A549 (cell line): Measurements from ENCODE around the gene ASTN1. TPM values are rescaled to one million over a fixed set of nuclear protein-coding genes. Genes with fewer than 3 reads are reported as not detected.

ENCODE experiments used
- ATAC-seq, 2 experiments: fragments of 200-7000 bp in 1 of 2; fragments of >200 bp in 1 of 2; cut with Nextera tagmentation in 1 of 2; cut with Tn5 transposase in 1 of 2; 3 replicates each; pipeline versions ENCODE4 v1.8.0 to v1.9.1; 2018 to 2020; ENCODE audit warnings: mild to moderate bottlenecking in 1 of 2, moderate library complexity in 1 of 2
- CTCF ChIA-PET: fragments of 300-600 bp; sonication (Branson Sonifier 250); formaldehyde crosslinking; extraction: SDS; loops from one replicate; lab custom pipeline; 2021; ENCODE audit warnings: antibody characterized with exemption, inconsistent platforms; lab: Yijun Ruan, JAX
- POLR2A ChIA-PET: fragments of 350-600 bp; formaldehyde crosslinking; extraction: SDS; loops from one replicate; lab custom pipeline; 2021; ENCODE audit warnings: antibody characterized with exemption, inconsistent platforms; lab: Yijun Ruan, JAX
- DNase-seq, 2 experiments: peaks; one replicate each; pipeline versions ENCODE4 v3.0.0 to v3.0.0-alpha.2; 2011 to 2016; ENCODE audit warnings: low read depth in 1 of 2, low spot score in 1 of 2
- FAIRE-seq: peaks from 2 replicates; lab custom pipeline; 2011; peaks lifted over from hg19 to GRCh38; lab: Jason Lieb, UNC
- H3K27ac ChIP-seq, 2 experiments: fragments of >200 bp; sonication (Bioruptor Twin); formaldehyde crosslinking; 3 replicates each; pipeline ENCODE4 v1.5.1; 2016 to 2017
- H3K4me1 ChIP-seq: fragments of >200 bp; sonication (Bioruptor Twin); formaldehyde crosslinking; 3 replicates; pipeline ENCODE4 v1.6.1; 2016
- H3K4me2 ChIP-seq: fragments of >200 bp; sonication (Bioruptor Twin); formaldehyde crosslinking; 3 replicates; pipeline ENCODE4 v1.6.1; 2016
- H3K4me3 ChIP-seq: fragments of >200 bp; sonication (Bioruptor Twin); formaldehyde crosslinking; 3 replicates; pipeline ENCODE4 v1.5.1; 2016
- H3K9me3 ChIP-seq: fragments of >200 bp; sonication (Bioruptor Twin); formaldehyde crosslinking; 3 replicates; pipeline ENCODE4 v1.6.1; 2016
- BHLHE40 ChIP-seq: IDR thresholded peaks from 2 replicates; pipeline ENCODE4 v1.6.1; 2012; ENCODE audit warnings: low read depth, low read length, inconsistent platforms
- CBX2 ChIP-seq: fragments of 200-600 bp; sonication (generic); IDR thresholded peaks from 2 replicates; pipeline ENCODE4 v1.6.1; 2016; ENCODE audit warnings: low read depth, mild to moderate bottlenecking, borderline replicate concordance
- CEBPB ChIP-seq, 2 experiments: fragments of >200 bp in 1 of 2; sonication (Bioruptor Twin) in 1 of 2; formaldehyde crosslinking in 1 of 2; IDR thresholded peaks; 2 replicates each; pipeline ENCODE4 v1.6.1; 2012 to 2016
- CHD2 ChIP-seq: fragments of 150-350 bp; IDR thresholded peaks from 2 replicates; pipeline ENCODE4 v1.6.1; 2014; ENCODE audit warnings: low read length; ENCODE audit not compliant: partially characterized antibody
- CHD4 ChIP-seq: fragments of 200-600 bp; sonication (generic); IDR thresholded peaks from 2 replicates; pipeline ENCODE4 v1.6.1; 2016; ENCODE audit warnings: antibody characterized with exemption, mild to moderate bottlenecking, borderline replicate concordance
- FOSB ChIP-seq: fragments of 250-450 bp; sonication (Bioruptor Pico); IDR thresholded peaks from 2 replicates; pipeline ENCODE4 v1.5.0; 2020; ENCODE audit warnings: mild to moderate bottlenecking, moderate library complexity
- GATA3 ChIP-seq: IDR thresholded peaks from 2 replicates; pipeline ENCODE4 v1.6.1; 2012; ENCODE audit warnings: borderline replicate concordance
- HDAC2 ChIP-seq: fragments of 200-600 bp; sonication (generic); IDR thresholded peaks from 2 replicates; pipeline ENCODE4 v1.6.1; 2016
- HEYL ChIP-seq: fragments of 250-450 bp; sonication (Bioruptor Pico); IDR thresholded peaks from 2 replicates; pipeline ENCODE4 v1.8.0; 2021; ENCODE audit warnings: mild to moderate bottlenecking, moderate library complexity
- HOXA7 ChIP-seq: fragments of 250-450 bp; sonication (Bioruptor Pico); IDR thresholded peaks from 2 replicates; pipeline ENCODE4 v1.5.0; 2020; ENCODE audit warnings: mild to moderate bottlenecking, moderate library complexity
- HOXB5 ChIP-seq: fragments of 250-450 bp; sonication (Bioruptor Pico); IDR thresholded peaks from 2 replicates; pipeline ENCODE4 v1.5.0; 2020; ENCODE audit warnings: mild to moderate bottlenecking, moderate library complexity
- JUN ChIP-seq, 2 experiments: fragments of >200 bp; sonication (Bioruptor Twin); formaldehyde crosslinking; IDR thresholded peaks; 2 replicates in 1 of 2; 3 replicates in 1 of 2; pipeline ENCODE4 v1.6.1; 2016 to 2017
- JUNB ChIP-seq: fragments of >200 bp; sonication (Bioruptor Twin); formaldehyde crosslinking; IDR thresholded peaks from 2 replicates; pipeline ENCODE4 v1.6.1; 2016
- KDM1A ChIP-seq: fragments of 200-600 bp; sonication (generic); IDR thresholded peaks from 2 replicates; pipeline ENCODE4 v1.6.1; 2016; ENCODE audit warnings: low read depth, mild to moderate bottlenecking
- MAZ ChIP-seq: fragments of 150-350 bp; IDR thresholded peaks from 2 replicates; pipeline ENCODE4 v1.6.1; 2014; ENCODE audit warnings: antibody characterized with exemption, low read depth, low read length, borderline replicate concordance
- PHF8 ChIP-seq: fragments of 200-600 bp; sonication (generic); IDR thresholded peaks from 2 replicates; pipeline ENCODE4 v1.6.1; 2016; ENCODE audit warnings: low read depth, mild to moderate bottlenecking, antibody characterized with exemption, moderate library complexity, borderline replicate concordance
- POLR2A ChIP-seq: IDR thresholded peaks from 2 replicates; pipeline ENCODE4 v1.6.1; 2012; ENCODE audit warnings: mild to moderate bottlenecking, low read length
- RARB ChIP-seq: fragments of 250-450 bp; sonication (Bioruptor Pico); IDR thresholded peaks from 2 replicates; pipeline ENCODE4 v1.8.0; 2021; ENCODE audit warnings: mild to moderate bottlenecking, moderate library complexity
- RCOR1 ChIP-seq: fragments of 150-350 bp; IDR thresholded peaks from 2 replicates; pipeline ENCODE4 v1.6.1; 2014; ENCODE audit warnings: antibody characterized with exemption, low read length, low read depth
- RNF2 ChIP-seq: fragments of 200-600 bp; sonication (generic); IDR thresholded peaks from 2 replicates; pipeline ENCODE4 v1.6.1; 2016; ENCODE audit warnings: low read depth, mild to moderate bottlenecking, antibody characterized with exemption, moderate library complexity, borderline replicate concordance
- SREBF2 ChIP-seq: fragments of 450-650 bp; IDR thresholded peaks from 2 replicates; pipeline ENCODE4 v1.6.1; 2014; ENCODE audit warnings: mild to moderate bottlenecking, moderate library complexity
- TFCP2L1 ChIP-seq: fragments of 250-450 bp; sonication (Bioruptor Pico); IDR thresholded peaks from 2 replicates; pipeline ENCODE4 v1.5.0; 2021; ENCODE audit warnings: mild to moderate bottlenecking
- WGBS: methylation state at CpG from one replicate; pipeline ENCODE4 v1.1.6; 2017; ENCODE audit errors: missing lambda C conversion rate; 5-methylcytosine and 5-hydroxymethylcytosine counted together
- polyA plus RNA-seq, 4 experiments: library from polyadenylated mRNA; depleted of rRNA in 3 of 4; stranded (reverse); fragments of >200 nt; fragmentation: RNase III in 1 of 4; extraction: RNeasy Plus Mini Kit Qiagen cat#74134 plus additional on column Dnase treatment in 1 of 4; gene quantifications; 2 replicates in 3 of 4; 3 replicates in 1 of 4; pipeline ENCODE4 v1.2.3, GENCODE V29; 2011 to 2017
- TF ChIP-seq, protein P1 (sequence below): IDR thresholded peaks from 2 replicates; pipeline ENCODE4 v1.6.1; 2012; ENCODE audit warnings: low read depth, borderline replicate concordance
- TF ChIP-seq, protein P2 (sequence below): IDR thresholded peaks from 2 replicates; pipeline ENCODE4 v1.6.1; 2012
- TF ChIP-seq, protein P3 (sequence below): fragments of >200 bp; sonication (Bioruptor Twin); formaldehyde crosslinking; IDR thresholded peaks from 3 replicates; pipeline ENCODE4 v1.5.1; 2016
- TF ChIP-seq, protein P4 (sequence below): fragments of 250-450 bp; sonication (Bioruptor Pico); IDR thresholded peaks from 2 replicates; pipeline ENCODE4 v1.5.0; 2020; ENCODE audit warnings: low read depth, mild to moderate bottlenecking, moderate library complexity
- TF ChIP-seq, protein P5 (sequence below): fragments of 250-450 bp; sonication (Bioruptor Pico); IDR thresholded peaks from 2 replicates; pipeline ENCODE4 v1.5.0; 2021; ENCODE audit warnings: mild to moderate bottlenecking, moderate library complexity, borderline replicate concordance
- TF ChIP-seq, protein P6 (sequence below): fragments of >200 bp; sonication (Bioruptor Twin); formaldehyde crosslinking; IDR thresholded peaks from 2 replicates; pipeline ENCODE4 v1.6.1; 2016
- TF ChIP-seq, protein P7 (sequence below): fragments of 450-650 bp; IDR thresholded peaks from 2 replicates; pipeline ENCODE4 v1.6.1; 2014; ENCODE audit warnings: antibody characterized with exemption

Gene ASTN1
- polyA plus RNA-seq, 2 of the 4 experiments (the other 2 are of a cell fraction), result not detected

DNA sequence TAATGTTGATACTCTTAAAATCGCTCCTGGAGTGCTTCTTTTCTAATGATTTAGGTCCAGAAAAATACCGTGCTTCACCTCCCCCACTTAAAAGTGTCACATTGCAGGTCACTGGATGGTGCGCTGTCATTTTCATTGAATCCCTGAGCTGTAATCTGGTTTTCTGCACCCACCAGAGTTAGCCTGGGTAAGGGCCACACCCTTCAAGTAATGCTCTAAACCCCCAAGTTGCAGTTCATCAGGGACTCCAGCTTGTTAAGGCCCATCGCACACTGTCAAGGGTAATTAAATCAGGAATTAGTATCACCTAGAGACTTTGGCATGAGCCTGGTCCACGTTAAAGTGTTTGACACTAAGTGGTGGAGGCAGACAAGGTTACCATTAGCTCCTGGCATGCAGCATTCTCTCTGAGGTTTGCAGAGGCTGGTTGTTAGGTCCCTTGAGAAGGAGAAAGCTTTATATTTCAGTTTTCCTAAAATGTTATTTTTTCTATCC lies 34.0 kb downstream of the ASTN1 start:
- TF ChIP-seq HOXA7 (CRISPR knock-in tag), result no peak
- TF ChIP-seq MAZ, result no peak
- TF ChIP-seq JUN (IDR thresholded peaks at IDR 0.05), result no peak
- no peak for TF ChIP-seq CHD4
- TF ChIP-seq JUNB, result no peak
- no peak for TF ChIP-seq GATA3
- TF ChIP-seq CEBPB (IDR thresholded peaks at IDR 0.05), result no peak
- TF ChIP-seq, protein P1, sequence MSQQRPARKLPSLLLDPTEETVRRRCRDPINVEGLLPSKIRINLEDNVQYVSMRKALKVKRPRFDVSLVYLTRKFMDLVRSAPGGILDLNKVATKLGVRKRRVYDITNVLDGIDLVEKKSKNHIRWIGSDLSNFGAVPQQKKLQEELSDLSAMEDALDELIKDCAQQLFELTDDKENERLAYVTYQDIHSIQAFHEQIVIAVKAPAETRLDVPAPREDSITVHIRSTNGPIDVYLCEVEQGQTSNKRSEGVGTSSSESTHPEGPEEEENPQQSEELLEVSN, result no peak
- TF ChIP-seq HDAC2, result no peak
- TF ChIP-seq BHLHE40, result no peak
- TF ChIP-seq RNF2, result no peak
- no peak for TF ChIP-seq SREBF2
- no peak for TF ChIP-seq PHF8
- TF ChIP-seq, all 56 proteins: peak for 0
- FAIRE-seq (no peak), DNase-seq (no peak), ATAC-seq (no peak)
- Histone ChIP-seq H3K4me3 (no peak overlapping the region), H3K9me3 (no peaks in the 10 kb centered on the region), H3K4me1 (no peaks in the 10 kb centered on the region), H3K4me2 (no peak overlapping the region), H3K27ac (no peak overlapping the region)
- 36% methylated on average over 5 of the region's 5 CpGs for WGBS
- CTCF ChIA-PET, result interaction anchor here (1.7 kb wide), 1 partner anchor 51 kb away, joined by 3 read pairs; no protein-coding TSS in a partner anchor
- POLR2A ChIA-PET, result no interaction called here

DNA sequence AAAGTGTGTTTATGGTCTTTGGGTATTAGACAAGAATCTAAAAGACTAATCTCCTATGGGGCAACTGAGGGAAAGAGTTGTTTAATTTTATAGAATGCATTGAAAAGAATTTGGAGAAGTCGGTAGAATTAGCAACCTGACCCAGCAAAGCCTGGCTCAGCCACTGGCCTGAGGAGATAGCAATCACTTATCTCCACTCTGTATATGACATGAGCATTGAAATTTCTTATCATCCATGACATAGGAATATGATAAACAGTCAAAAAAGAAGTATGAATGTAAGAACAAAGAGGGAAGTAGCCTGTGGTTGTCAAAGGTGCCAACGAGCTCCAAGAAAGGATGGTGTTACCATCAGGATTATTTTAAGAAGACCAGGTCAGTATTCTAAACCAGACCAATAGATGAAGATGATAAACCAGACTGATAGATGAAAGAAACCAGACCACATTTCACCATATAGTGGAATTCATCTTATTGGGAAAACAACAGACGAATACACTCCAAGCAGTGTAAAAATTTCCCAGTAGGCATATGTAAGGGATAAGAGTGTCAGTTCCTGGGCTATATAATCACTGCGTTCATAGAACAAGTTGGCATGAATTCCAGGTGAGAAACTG lies 35.7 kb downstream of the ASTN1 start:
- no peaks in the 10 kb centered on the region for H3K9me3 ChIP-seq
- ChIA-PET POLR2A (no interaction called here), CTCF (interaction anchor here (1.7 kb wide), 1 partner anchor 53 kb away, joined by 3 read pairs; no protein-coding TSS in a partner anchor)
- no peak for FAIRE-seq
- no peak for ATAC-seq
- no peaks in the 10 kb centered on the region for H3K4me1 ChIP-seq
- 25% methylated on average over 4 of the region's 4 CpGs for WGBS
- TF ChIP-seq, protein P2, sequence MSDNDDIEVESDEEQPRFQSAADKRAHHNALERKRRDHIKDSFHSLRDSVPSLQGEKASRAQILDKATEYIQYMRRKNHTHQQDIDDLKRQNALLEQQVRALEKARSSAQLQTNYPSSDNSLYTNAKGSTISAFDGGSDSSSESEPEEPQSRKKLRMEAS, result no peak
- TF ChIP-seq, protein P3, sequence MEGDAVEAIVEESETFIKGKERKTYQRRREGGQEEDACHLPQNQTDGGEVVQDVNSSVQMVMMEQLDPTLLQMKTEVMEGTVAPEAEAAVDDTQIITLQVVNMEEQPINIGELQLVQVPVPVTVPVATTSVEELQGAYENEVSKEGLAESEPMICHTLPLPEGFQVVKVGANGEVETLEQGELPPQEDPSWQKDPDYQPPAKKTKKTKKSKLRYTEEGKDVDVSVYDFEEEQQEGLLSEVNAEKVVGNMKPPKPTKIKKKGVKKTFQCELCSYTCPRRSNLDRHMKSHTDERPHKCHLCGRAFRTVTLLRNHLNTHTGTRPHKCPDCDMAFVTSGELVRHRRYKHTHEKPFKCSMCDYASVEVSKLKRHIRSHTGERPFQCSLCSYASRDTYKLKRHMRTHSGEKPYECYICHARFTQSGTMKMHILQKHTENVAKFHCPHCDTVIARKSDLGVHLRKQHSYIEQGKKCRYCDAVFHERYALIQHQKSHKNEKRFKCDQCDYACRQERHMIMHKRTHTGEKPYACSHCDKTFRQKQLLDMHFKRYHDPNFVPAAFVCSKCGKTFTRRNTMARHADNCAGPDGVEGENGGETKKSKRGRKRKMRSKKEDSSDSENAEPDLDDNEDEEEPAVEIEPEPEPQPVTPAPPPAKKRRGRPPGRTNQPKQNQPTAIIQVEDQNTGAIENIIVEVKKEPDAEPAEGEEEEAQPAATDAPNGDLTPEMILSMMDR, result no peak
- TF ChIP-seq MAZ (no peak), HOXB5 (CRISPR knock-in tag) (no peak), FOSB (CRISPR knock-in tag) (no peak), KDM1A (no peak), CHD2 (no peak), RCOR1 (no peak), POLR2A (no peak), CBX2 (no peak), RARB (CRISPR knock-in tag) (no peak), HEYL (CRISPR knock-in tag) (no peak), TFCP2L1 (CRISPR knock-in tag) (no peak)
- TF ChIP-seq, protein P4, sequence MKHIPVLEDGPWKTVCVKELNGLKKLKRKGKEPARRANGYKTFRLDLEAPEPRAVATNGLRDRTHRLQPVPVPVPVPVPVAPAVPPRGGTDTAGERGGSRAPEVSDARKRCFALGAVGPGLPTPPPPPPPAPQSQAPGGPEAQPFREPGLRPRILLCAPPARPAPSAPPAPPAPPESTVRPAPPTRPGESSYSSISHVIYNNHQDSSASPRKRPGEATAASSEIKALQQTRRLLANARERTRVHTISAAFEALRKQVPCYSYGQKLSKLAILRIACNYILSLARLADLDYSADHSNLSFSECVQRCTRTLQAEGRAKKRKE, result no peak
- TF ChIP-seq, protein P5, sequence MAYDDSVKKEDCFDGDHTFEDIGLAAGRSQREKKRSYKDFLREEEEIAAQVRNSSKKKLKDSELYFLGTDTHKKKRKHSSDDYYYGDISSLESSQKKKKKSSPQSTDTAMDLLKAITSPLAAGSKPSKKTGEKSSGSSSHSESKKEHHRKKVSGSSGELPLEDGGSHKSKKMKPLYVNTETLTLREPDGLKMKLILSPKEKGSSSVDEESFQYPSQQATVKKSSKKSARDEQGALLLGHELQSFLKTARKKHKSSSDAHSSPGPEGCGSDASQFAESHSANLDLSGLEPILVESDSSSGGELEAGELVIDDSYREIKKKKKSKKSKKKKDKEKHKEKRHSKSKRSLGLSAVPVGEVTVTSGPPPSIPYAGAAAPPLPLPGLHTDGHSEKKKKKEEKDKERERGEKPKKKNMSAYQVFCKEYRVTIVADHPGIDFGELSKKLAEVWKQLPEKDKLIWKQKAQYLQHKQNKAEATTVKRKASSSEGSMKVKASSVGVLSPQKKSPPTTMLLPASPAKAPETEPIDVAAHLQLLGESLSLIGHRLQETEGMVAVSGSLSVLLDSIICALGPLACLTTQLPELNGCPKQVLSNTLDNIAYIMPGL (CRISPR knock-in tag), result no peak
- TF ChIP-seq, protein P6, sequence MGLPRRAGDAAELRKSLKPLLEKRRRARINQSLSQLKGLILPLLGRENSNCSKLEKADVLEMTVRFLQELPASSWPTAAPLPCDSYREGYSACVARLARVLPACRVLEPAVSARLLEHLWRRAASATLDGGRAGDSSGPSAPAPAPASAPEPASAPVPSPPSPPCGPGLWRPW, result no peak
- TF ChIP-seq, protein P7, sequence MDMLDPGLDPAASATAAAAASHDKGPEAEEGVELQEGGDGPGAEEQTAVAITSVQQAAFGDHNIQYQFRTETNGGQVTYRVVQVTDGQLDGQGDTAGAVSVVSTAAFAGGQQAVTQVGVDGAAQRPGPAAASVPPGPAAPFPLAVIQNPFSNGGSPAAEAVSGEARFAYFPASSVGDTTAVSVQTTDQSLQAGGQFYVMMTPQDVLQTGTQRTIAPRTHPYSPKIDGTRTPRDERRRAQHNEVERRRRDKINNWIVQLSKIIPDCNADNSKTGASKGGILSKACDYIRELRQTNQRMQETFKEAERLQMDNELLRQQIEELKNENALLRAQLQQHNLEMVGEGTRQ, result no peak
- H3K4me3 ChIP-seq, result no peak overlapping the region
- no peak overlapping the region for H3K4me2 ChIP-seq
- H3K27ac ChIP-seq, result no peak overlapping the region
- no peak for DNase-seq
